K562 treated with DMSO at 1 percent for 12 hours (cell line): ENCODE data around the gene LMO7. TPM values are rescaled to one million over a fixed set of nuclear protein-coding genes. Genes with fewer than 3 reads are reported as not detected.

ENCODE experiments used
- total RNA-seq: library from RNA; unstranded; fragments of 300-600 nt; gene quantifications from 2 replicates; pipeline ENCODE4 v1.2.3, GENCODE V29; 2022; ENCODE audit not compliant: insufficient read depth

The LMO7 gene
- 1.8 and 3.5 TPM in 2 replicates for total RNA-seq

DNA sequence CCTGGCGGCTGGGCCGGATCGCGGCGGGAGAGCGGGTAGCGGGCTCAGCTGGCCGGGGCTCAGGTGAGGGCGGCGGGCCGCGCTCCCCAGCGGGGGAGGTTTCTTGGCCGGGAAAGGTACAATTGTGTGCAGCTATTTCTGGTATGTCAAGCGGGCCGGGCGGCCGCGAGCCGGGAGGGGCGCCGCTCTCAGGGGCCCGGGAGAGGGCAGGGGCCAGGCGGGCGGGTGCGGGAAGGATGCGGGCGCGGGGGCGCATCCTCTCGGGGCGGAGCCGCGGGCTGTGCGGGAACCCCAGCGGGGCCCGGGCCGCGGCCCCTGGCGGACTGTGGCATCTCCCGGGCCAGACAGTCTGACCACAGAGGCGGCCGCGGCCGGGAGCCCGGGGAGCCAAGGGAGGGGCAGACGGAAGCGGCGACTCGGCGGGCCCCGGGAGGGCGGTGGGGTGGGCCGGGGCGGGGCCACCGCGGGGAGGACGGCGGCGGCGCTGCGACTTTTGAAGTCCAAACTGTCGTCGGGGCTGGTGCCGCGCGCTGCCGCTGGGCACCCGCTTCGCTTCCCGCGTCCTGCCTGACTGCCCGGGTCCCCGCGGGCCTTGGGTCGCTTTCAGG, at the start of gene LMO7:
Gene LMO7, plus strand, starts transcription at position 503 of the 608 bp plus-strand sequence. CDS start 328 bp downstream, outside the sequence.

Other genes with a start within 250 kb of the LMO7 start
- gene TBC1D4, start 154.2 kb upstream of the LMO7 start, total RNA-seq = 1.4 and 7.2 TPM in 2 replicates
- 72.2 and 73.4 TPM in 2 replicates for gene COMMD6, start 98.5 kb upstream of the LMO7 start, total RNA-seq
- gene UCHL3, start 86.5 kb upstream of the LMO7 start, total RNA-seq = 34.7 and 51.2 TPM in 2 replicates